Measurements from ENCODE around the gene DNAJC7.

Gene DNAJC7

GRCh38 chr17:42016941-42017865 is at the start of gene DNAJC7:
TSS of gene DNAJC7 (minus strand) at chr17:42017439. CDS start at chr17:42017416, 23 bp downstream.
- DNase-seq (ENCODE audit: low read depth) = peak; percentile 91

GRCh38 chr17:42065201-42065600 is 48.0 kb upstream of the DNAJC7 start:
- no peak for DNase-seq (ENCODE audit: low read depth)

GRCh38 chr17:42062681-42063080 is 45.4 kb upstream of the DNAJC7 start:
- DNase-seq (ENCODE audit: low read depth) = no peak

- no peak for DNase-seq (ENCODE audit: low read depth)
These were observed 44.6 kb upstream of the DNAJC7 start for GRCh38 chr17:42061646-42062487.

- no peak for DNase-seq (ENCODE audit: low read depth)
These were observed 43.0 kb upstream of the DNAJC7 start for GRCh38 chr17:42060231-42060630.

GRCh38 chr17:42059815-42060214 is 42.6 kb upstream of the DNAJC7 start:
- DNase-seq (ENCODE audit: low read depth) = no peak

- DNase-seq (ENCODE audit: low read depth) = no peak
These were observed 40.8 kb upstream of the DNAJC7 start for GRCh38 chr17:42058063-42058462.

- no peak for DNase-seq (ENCODE audit: low read depth)
These were observed 39.4 kb upstream of the DNAJC7 start for GRCh38 chr17:42056635-42057034.

- DNase-seq (ENCODE audit: low read depth) = no peak
These were observed 38.3 kb upstream of the DNAJC7 start for GRCh38 chr17:42055496-42055895.

GRCh38 chr17:42055027-42055426 is 37.8 kb upstream of the DNAJC7 start:
- no peak for DNase-seq (ENCODE audit: low read depth)

GRCh38 chr17:42053731-42054500 is 36.7 kb upstream of the DNAJC7 start:
- no peak for DNase-seq (ENCODE audit: low read depth)

GRCh38 chr17:42052346-42052877 is 35.2 kb upstream of the DNAJC7 start:
- DNase-seq (ENCODE audit: low read depth) = no peak

- DNase-seq (ENCODE audit: low read depth) = no peak
These were observed 34.4 kb upstream of the DNAJC7 start for GRCh38 chr17:42051645-42052044.

- DNase-seq (ENCODE audit: low read depth) = no peak
These were observed 33.8 kb upstream of the DNAJC7 start for GRCh38 chr17:42051013-42051400.

- no peak for DNase-seq (ENCODE audit: low read depth)
These were observed 33.3 kb upstream of the DNAJC7 start, which contains the start of gene C17orf113 for GRCh38 chr17:42050393-42051012. TSS of gene C17orf113 (minus strand) at chr17:42050601. CDS start at chr17:42043376, 7,225 bp downstream.

- no peak for DNase-seq (ENCODE audit: low read depth)
These were observed 32.7 kb upstream of the DNAJC7 start for GRCh38 chr17:42049834-42050392.

- DNase-seq (ENCODE audit: low read depth) = no peak
These were observed 30.1 kb upstream of the DNAJC7 start for GRCh38 chr17:42047343-42047742.

- no peak for DNase-seq (ENCODE audit: low read depth)
These were observed 28.5 kb upstream of the DNAJC7 start for GRCh38 chr17:42045719-42046118.

GRCh38 chr17:42042598-42043319 is 25.5 kb upstream of the DNAJC7 start:
- DNase-seq (ENCODE audit: low read depth) = no peak

GRCh38 chr17:42041619-42042018 is 24.4 kb upstream of the DNAJC7 start:
- no peak for DNase-seq (ENCODE audit: low read depth)

All from fibroblast of gingiva (primary cell).